ENCODE results near the gene RFXANK.

GRCh38 chr19:19192078-19192882 lies at the start of gene RFXANK, which contains the start of gene BORCS8:
- TF ChIP-seq JUND (IDR thresholded peaks at IDR 0.05): no peak
- TF ChIP-seq ZBTB33 (IDR thresholded peaks at IDR 0.05): peak; percentile 56
- no peak for TF ChIP-seq CTCF (IDR thresholded peaks at IDR 0.05; ENCODE audit: low read depth, low read length, missing input control)
